CD4-positive, CD25-positive, alpha-beta regulatory T cell (primary cell): Measurements from ENCODE around the gene LRRFIP2. TPM values are rescaled to one million over a fixed set of nuclear protein-coding genes. Genes with fewer than 3 reads are reported as not detected.
A peak's percentile ranks its signal among the peaks of the same experiment; 100 is the strongest.

Experiments
- ATAC-seq, 2 donors: fragments of 150-1000 bp; cut with Tn5 transposase; one replicate each; pipeline ENCODE4 v1.10.0; 2021; ENCODE audit warnings: low read depth in 2 of 2, moderate number of reproducible peaks in 2 of 2, moderate library complexity in 1 of 2
- DNase-seq, 3 donors: peaks; one replicate each; pipeline versions ENCODE4 v3.0.0 to v3.0.0-alpha.2; 2012 to 2022; ENCODE audit warnings: mixed read lengths in 1 of 3
- H3K27ac ChIP-seq: one replicate; pipeline ENCODE4 v1.7.0; 2013; ENCODE audit warnings: mild to moderate bottlenecking, low read length; ENCODE audit not compliant: insufficient read depth, poor library complexity, severe bottlenecking
- H3K27me3 ChIP-seq: one replicate; pipeline ENCODE4 v1.7.0; 2013; ENCODE audit warnings: low read length; ENCODE audit not compliant: control insufficient read depth, insufficient read depth
- H3K36me3 ChIP-seq: one replicate; pipeline ENCODE4 v1.7.0; 2013; ENCODE audit warnings: mild to moderate bottlenecking, low read length, moderate library complexity; ENCODE audit not compliant: control insufficient read depth, insufficient read depth
- H3K4me1 ChIP-seq: 2 replicates; pipeline ENCODE4 v1.7.0; 2013; ENCODE audit warnings: mild to moderate bottlenecking, low read length; ENCODE audit not compliant: insufficient read depth, control insufficient read depth, poor library complexity, severe bottlenecking
- H3K4me3 ChIP-seq: one replicate; pipeline ENCODE4 v1.7.0; 2013; ENCODE audit warnings: low read depth, mild to moderate bottlenecking, low read length, moderate library complexity
- H3K9me3 ChIP-seq, 2 experiments: 1 replicate in 1 of 2; 2 replicates in 1 of 2; pipeline ENCODE4 v1.7.0; 2013; ENCODE audit warnings: low read length in 2 of 2, mild to moderate bottlenecking in 1 of 2, moderate library complexity in 1 of 2; ENCODE audit not compliant: control insufficient read depth in 2 of 2
- H3K27ac Mint-ChIP-seq, 3 donors: one replicate each; pipeline ENCODE4 v1.8.0; 2020 to 2022; ENCODE audit warnings: mild to moderate bottlenecking in 3 of 3, mixed read lengths in 3 of 3, moderate library complexity in 2 of 3
- H3K27me3 Mint-ChIP-seq: one replicate; pipeline ENCODE4 v1.8.0; 2022; ENCODE audit warnings: mild to moderate bottlenecking, mixed read lengths
- H3K36me3 Mint-ChIP-seq: one replicate; pipeline ENCODE4 v1.8.0; 2020; ENCODE audit warnings: mixed read lengths
- H3K4me1 Mint-ChIP-seq, 4 donors: one replicate each; pipeline ENCODE4 v1.8.0; 2020 to 2022; ENCODE audit warnings: mixed read lengths in 4 of 4, mild to moderate bottlenecking in 1 of 4
- H3K4me3 Mint-ChIP-seq, 4 donors: one replicate each; pipeline ENCODE4 v1.8.0; 2020 to 2022; ENCODE audit warnings: mild to moderate bottlenecking in 4 of 4, mixed read lengths in 4 of 4, moderate library complexity in 3 of 4
- H3K9me3 Mint-ChIP-seq, 7 donors: one replicate each; pipeline ENCODE4 v1.8.0; 2020 to 2022; ENCODE audit warnings: mixed read lengths in 7 of 7, mild to moderate bottlenecking in 3 of 7, moderate library complexity in 2 of 7
- polyA plus RNA-seq, 4 donors: library from polyadenylated mRNA; unstranded; fragments of 300-500 nt; fragmentation: Illumina TruSeq; gene quantifications; one replicate each; pipeline ENCODE4 v1.2.3, GENCODE V29; 2021
- total RNA-seq: library from RNA; stranded (reverse); gene quantifications from one replicate; pipeline ENCODE4 v1.2.3, GENCODE V29; 2022

LRRFIP2 gene
- total and polyA plus RNA-seq, 5 donors from 2014 or later = 14.5 to 78.5 (median 23.5) TPM

GRCh38 chr3:37031096-37031682 is 143.2 kb downstream of the LRRFIP2 start:
- peaks cover 0 to 3% (median 1%) of the 10 kb centered on the region in 7 donors for H3K9me3 Mint-ChIP-seq
- ATAC-seq (no peak), DNase-seq (no peak)
- no peaks in the 10 kb centered on the region for H3K4me1 ChIP-seq
- no peaks in the 10 kb centered on the region for H3K27me3 ChIP-seq
- H3K9me3 ChIP-seq = peaks cover 0 to 2% of the 10 kb centered on the region in 2 experiments
- H3K27me3 Mint-ChIP-seq = no peaks in the 10 kb centered on the region
- H3K27ac Mint-ChIP-seq = peak overlapping the region in 1 of 3 donors; percentile 69
- no peak overlapping the region for H3K27ac ChIP-seq
- H3K4me3 Mint-ChIP-seq = no peak overlapping the region
- peaks cover 84% of the 10 kb centered on the region for H3K36me3 ChIP-seq
- peaks cover 68% of the 10 kb centered on the region for H3K36me3 Mint-ChIP-seq
- H3K4me3 ChIP-seq = no peak overlapping the region
- H3K4me1 Mint-ChIP-seq = peaks cover 0 to 21% (median 4%) of the 10 kb centered on the region in 4 donors

GRCh38 chr3:37030588-37030987 is 143.8 kb downstream of the LRRFIP2 start:
- Mint-ChIP-seq H3K36me3 (peaks cover 67% of the 10 kb centered on the region), H3K4me1 (peaks cover 0 to 21% (median 4%) of the 10 kb centered on the region in 4 donors), H3K27me3 (no peaks in the 10 kb centered on the region), H3K27ac (no peak overlapping the region), H3K4me3 (no peak overlapping the region), H3K9me3 (peaks cover 0 to 3% (median 0%) of the 10 kb centered on the region in 7 donors)
- Histone ChIP-seq H3K9me3 (no peaks in the 10 kb centered on the region), H3K36me3 (peaks cover 84% of the 10 kb centered on the region), H3K4me3 (no peak overlapping the region), H3K27ac (no peak overlapping the region), H3K4me1 (no peaks in the 10 kb centered on the region), H3K27me3 (no peaks in the 10 kb centered on the region)
- no peak for DNase-seq
- ATAC-seq = no peak

- H3K9me3 Mint-ChIP-seq = peaks cover 0 to 2% (median 0%) of the 10 kb centered on the region in 7 donors
- no peak overlapping the region for H3K27ac Mint-ChIP-seq
- ATAC-seq = no peak
- Histone ChIP-seq H3K4me3 (no peak overlapping the region), H3K27me3 (no peaks in the 10 kb centered on the region), H3K36me3 (peaks cover 81% of the 10 kb centered on the region), H3K4me1 (no peaks in the 10 kb centered on the region), H3K27ac (no peak overlapping the region), H3K9me3 (no peaks in the 10 kb centered on the region)
- H3K36me3 Mint-ChIP-seq = peaks cover 59% of the 10 kb centered on the region
- H3K4me1 Mint-ChIP-seq = peaks cover 0 to 18% (median 3%) of the 10 kb centered on the region in 4 donors
- DNase-seq = no peak
- no peaks in the 10 kb centered on the region for H3K27me3 Mint-ChIP-seq
- H3K4me3 Mint-ChIP-seq = no peak overlapping the region
Measured at GRCh38 chr3:37029516-37030163, 144.7 kb downstream of the LRRFIP2 start.

DNA sequence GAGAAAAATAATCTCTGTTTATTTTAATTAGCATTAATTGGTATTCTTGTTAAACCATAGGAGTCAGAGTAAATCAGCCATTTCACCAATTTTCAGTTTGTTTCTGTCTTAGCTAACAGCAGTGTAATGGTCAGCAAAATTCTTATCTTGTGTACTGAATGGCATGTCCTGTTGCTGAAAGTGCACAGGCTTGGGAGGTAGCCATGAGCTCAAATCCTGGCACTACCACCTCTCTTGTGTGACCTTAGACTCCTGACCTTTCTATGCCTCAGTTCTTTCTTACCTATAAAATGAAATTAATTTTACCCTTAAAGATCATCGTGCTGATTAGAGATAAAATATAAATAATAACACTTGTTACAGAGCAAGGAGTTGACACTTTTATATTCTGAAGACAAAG is 145.3 kb downstream of the LRRFIP2 start:
- H3K27ac Mint-ChIP-seq = peak overlapping the region in 1 of 3 donors; percentile 52
- H3K4me1 ChIP-seq = no peaks in the 10 kb centered on the region
- H3K27me3 ChIP-seq = no peaks in the 10 kb centered on the region
- H3K9me3 ChIP-seq = no peaks in the 10 kb centered on the region
- peaks cover 0 to 2% (median 0%) of the 10 kb centered on the region in 7 donors for H3K9me3 Mint-ChIP-seq
- peaks cover 0 to 16% (median 3%) of the 10 kb centered on the region in 4 donors for H3K4me1 Mint-ChIP-seq
- H3K36me3 ChIP-seq = peaks cover 83% of the 10 kb centered on the region
- DNase-seq (no peak), ATAC-seq (no peak)
- no peak overlapping the region for H3K4me3 Mint-ChIP-seq
- H3K27me3 Mint-ChIP-seq = no peaks in the 10 kb centered on the region
- peaks cover 59% of the 10 kb centered on the region for H3K36me3 Mint-ChIP-seq
- no peak overlapping the region for H3K4me3 ChIP-seq
- H3K27ac ChIP-seq = no peak overlapping the region

- H3K27ac ChIP-seq = no peak overlapping the region
- H3K36me3 Mint-ChIP-seq = peaks cover 53% of the 10 kb centered on the region
- ATAC-seq (no peak), DNase-seq (no peak)
- H3K4me1 ChIP-seq = no peaks in the 10 kb centered on the region
- H3K4me3 ChIP-seq = no peak overlapping the region
- H3K4me1 Mint-ChIP-seq = peaks cover 0 to 8% (median 3%) of the 10 kb centered on the region in 4 donors
- H3K4me3 Mint-ChIP-seq = no peak overlapping the region
- no peaks in the 10 kb centered on the region for H3K27me3 ChIP-seq
- peaks cover 80% of the 10 kb centered on the region for H3K36me3 ChIP-seq
- H3K9me3 ChIP-seq = no peaks in the 10 kb centered on the region
- H3K27ac Mint-ChIP-seq = peak overlapping the region in 1 of 3 donors; percentile 52
- H3K9me3 Mint-ChIP-seq = no peaks in the 10 kb centered on the region
- H3K27me3 Mint-ChIP-seq = no peaks in the 10 kb centered on the region
Measured at GRCh38 chr3:37028329-37028728, 146.1 kb downstream of the LRRFIP2 start.

DNA sequence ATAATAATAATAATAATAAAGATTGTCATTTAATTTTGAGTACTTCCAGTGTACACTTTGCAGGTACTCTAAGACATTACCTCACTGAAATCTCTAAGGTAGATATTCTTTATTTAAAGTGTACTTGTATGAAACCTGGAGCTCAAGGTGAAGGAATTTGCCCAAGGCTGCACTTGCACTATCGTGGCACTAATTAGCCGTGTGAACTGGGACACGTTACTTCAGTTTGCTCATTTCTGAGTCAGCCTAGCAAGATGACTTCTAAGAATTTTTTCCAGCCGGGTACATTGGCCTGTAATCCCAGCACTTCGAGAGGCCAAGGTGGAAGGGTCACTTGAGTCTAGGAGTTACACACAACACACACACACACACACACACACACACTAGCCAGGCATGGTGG is 147.5 kb downstream of the LRRFIP2 start:
- no peaks in the 10 kb centered on the region for H3K27me3 ChIP-seq
- no peaks in the 10 kb centered on the region for H3K27me3 Mint-ChIP-seq
- H3K27ac ChIP-seq = no peak overlapping the region
- H3K9me3 Mint-ChIP-seq = no peaks in the 10 kb centered on the region
- peaks cover 46% of the 10 kb centered on the region for H3K36me3 Mint-ChIP-seq
- no peaks in the 10 kb centered on the region for H3K9me3 ChIP-seq
- no peaks in the 10 kb centered on the region for H3K4me1 ChIP-seq
- no peak for ATAC-seq
- no peak overlapping the region for H3K4me3 Mint-ChIP-seq
- DNase-seq = no peak
- no peak overlapping the region for H3K27ac Mint-ChIP-seq
- H3K36me3 ChIP-seq = peaks cover 80% of the 10 kb centered on the region
- peaks cover 0 to 4% (median 0%) of the 10 kb centered on the region in 4 donors for H3K4me1 Mint-ChIP-seq
- no peak overlapping the region for H3K4me3 ChIP-seq

DNA sequence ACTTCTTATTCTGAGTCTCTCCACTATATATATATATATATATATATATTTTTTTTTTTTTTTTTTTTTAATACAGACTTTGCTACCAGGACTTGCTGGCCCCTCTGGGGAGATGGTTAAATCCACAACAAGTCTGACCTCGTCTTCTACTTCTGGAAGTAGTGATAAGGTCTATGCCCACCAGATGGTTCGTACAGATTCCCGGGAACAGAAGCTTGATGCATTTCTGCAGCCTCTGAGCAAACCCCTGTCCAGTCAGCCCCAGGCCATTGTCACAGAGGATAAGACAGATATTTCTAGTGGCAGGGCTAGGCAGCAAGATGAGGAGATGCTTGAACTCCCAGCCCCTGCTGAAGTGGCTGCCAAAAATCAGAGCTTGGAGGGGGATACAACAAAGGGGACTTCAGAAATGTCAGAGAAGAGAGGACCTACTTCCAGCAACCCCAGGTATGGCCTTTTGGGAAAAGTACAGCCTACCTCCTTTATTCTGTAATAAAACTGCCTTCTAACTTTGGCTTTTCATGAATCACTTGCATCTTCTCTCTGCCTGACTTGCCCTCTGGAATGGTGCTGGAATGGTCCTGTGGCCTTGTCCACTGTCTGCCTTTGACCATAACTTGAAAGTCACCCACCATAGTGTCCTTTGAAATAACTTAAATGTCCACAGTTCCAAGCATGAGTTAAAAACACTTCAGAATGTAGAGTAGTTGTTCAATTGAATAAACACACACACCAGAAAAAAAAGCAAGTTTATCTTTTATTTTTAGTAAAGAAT is 148.6 kb downstream of the LRRFIP2 start:
- H3K27ac Mint-ChIP-seq = no peak overlapping the region
- H3K27me3 Mint-ChIP-seq = no peaks in the 10 kb centered on the region

More for the DNA sequence above, 148.6 kb downstream of the LRRFIP2 start:
- peaks cover 0 to 2% (median 0%) of the 10 kb centered on the region in 4 donors for H3K4me1 Mint-ChIP-seq
- H3K4me3 Mint-ChIP-seq = no peak overlapping the region
- ATAC-seq = no peak
- peaks cover 46% of the 10 kb centered on the region for H3K36me3 Mint-ChIP-seq
- H3K27ac ChIP-seq = no peak overlapping the region
- H3K4me1 ChIP-seq = no peaks in the 10 kb centered on the region
- H3K9me3 Mint-ChIP-seq = no peaks in the 10 kb centered on the region
- H3K27me3 ChIP-seq = no peaks in the 10 kb centered on the region
- H3K36me3 ChIP-seq = peaks cover 80% of the 10 kb centered on the region
- no peak for DNase-seq
- H3K4me3 ChIP-seq = no peak overlapping the region
- no peaks in the 10 kb centered on the region for H3K9me3 ChIP-seq
